NK-92 (cell line): ENCODE data around the gene C12orf76.
"Not testable (repeated sequence)": the region's sequence is repeated elsewhere in the genome, so short reads cannot be mapped to it uniquely, and the experiment has no call there.

Source experiments
- DNase-seq: peaks from one replicate; lab custom pipeline; 2025; ENCODE audit not compliant: unreplicated experiment; lab: John Stamatoyannopoulos, UW

Gene C12orf76

DNA sequence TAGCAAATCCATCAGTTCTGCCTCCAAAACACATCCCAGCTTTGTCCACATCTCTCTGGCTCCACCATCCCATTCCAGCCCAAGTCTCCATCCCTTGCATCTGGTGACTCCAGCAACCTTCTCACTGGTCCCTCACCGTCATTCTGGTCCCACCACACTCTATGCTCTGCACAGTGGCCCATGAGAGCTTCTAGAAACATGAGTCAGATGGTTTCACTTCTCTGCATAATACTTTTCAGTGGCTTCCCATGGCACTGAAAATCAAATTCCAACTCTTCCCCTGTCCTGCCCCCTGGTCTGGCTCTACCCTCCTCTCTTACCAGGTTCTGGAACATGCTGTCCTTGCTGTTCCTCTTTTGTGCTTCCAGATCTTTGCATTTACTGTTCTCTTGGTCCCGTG, 17.2 kb upstream of the C12orf76 start:
- no peak for DNase-seq

DNA sequence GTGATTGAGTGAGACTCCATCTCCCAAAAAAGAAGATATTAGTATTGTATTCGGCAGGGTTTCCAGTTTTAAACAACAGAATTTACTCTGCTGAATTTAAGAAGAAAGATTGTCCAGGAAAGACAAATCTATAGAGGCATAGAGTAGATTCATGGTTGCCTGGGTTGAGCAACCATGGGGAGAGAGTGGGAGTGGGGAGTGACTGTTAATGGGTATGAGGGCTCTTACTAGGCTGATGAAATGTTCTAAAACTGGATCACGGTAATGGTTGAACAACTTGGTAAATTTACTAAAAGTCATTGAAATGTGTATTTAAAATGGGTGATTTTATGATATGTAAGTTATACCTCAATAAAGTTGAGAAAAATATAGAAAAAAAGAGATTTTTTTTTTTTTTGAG, 13.9 kb upstream of the C12orf76 start:
- DNase-seq: no peak

DNA sequence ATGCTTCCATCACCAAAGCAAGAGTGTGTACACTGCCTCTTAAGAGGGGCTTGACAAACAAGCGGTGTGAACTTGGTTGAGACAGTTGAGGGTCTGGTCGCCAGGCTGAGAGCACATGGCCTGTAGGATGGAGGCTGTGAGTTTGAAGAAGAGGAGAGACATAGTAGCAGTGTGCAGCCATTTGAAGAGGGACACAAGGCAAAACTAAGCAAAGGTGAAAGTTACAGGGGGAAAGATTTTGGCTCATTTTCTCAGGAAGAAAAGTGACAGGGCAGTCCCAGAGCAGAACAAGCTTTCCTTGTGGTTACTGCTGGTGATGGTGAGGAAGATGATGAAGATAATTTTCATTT, 11.3 kb upstream of the C12orf76 start:
- DNase-seq: no peak

DNA sequence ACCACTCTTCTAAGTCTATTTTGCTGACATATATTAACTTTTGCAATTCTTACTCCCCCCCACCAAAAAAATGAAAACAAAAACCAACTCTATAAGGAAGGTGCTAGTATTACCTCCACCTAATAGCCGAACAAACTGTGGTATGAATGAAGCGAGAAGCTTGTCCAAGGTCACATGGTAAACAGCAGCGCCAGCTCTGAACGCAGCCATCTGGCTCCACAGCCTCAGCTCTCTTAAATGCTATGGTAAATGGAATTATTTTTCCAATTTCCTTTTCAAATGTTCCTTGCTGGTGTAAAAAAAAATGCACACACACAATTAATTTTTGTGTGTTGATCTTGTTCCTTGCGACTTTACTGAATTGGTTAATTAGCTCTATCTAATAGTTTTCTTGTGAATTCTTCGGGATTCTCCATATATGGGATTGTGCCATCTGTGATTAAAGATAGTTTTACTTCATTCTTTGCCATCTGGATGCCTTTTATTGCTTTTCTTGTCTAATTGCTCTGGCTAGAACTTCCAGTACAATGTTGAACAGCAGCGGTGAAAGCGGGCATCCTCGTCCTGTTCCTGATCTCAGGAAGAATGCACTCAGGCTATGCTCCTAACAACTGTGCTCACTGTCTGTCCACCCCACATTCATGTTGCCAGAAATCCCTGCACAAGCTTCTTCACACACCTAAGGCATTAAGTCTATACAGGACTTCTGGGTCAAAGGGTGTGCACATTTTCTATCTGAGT, 10.7 kb upstream of the C12orf76 start:
- no peak for DNase-seq

DNA sequence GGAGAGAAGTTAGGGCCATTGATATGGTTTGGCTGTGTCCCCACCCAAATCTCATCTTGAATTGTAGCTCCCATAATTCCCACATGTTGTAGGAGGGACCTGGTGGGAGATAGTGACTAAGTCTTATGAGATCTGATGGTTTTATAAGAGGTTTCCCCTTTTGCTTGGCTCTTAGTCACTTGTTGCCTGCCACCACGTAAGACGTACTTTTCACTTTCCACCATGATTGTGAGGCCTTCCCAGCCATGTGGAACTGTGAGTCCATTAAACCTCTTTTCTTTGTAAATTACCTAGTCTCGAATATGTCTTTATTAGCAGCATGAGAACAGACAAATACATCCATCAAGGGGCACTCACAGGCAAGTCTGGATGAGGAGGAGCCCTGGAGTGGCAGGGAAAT, 8.3 kb upstream of the C12orf76 start:
- not testable (repeated sequence) for DNase-seq

DNA sequence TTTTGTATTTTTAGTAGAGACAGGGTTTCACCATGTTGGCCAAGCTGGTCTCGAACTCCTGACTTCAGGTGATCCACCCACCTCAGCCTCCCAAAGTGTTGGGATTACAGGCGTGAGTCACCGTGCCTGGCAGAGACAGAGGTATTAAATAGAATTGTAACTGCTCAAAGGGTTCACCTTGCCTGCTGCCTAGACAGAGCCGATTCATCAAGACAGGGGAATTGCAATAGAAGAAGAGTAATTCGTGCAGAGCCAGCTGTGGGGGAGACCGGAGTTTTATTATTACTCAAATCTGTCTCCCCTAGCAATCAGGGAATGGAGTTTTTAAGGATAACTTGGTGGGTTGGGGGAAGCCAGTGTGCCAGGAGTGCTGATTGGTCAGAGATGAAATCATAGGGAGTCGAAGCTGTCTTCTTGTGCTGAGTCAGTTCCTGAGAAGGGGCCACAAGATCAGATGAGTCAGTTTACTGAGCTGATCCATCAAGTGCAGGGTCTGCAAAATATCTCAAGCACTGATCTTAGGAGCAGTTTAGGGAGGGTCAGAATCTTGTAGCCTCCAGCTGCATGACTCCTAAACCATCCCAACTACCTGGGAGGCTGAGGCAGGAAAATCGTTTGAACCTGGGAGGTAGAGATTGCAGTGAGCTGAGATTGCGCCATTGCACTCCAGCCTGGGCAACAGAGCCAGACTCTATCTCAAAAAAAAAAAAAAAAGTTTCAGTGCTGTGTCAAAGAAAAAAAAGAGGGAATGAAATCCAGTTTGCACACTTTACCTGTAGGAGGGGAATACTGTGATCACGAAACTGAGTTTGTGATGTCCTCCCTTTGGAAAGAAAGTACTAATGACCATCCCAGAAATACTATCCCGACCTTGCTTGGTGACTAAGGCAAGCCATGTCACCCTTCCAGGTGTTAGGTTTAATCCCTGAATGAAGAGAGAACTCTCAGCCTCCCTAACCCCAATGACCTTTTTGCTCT, 7.3 kb upstream of the C12orf76 start:
- DNase-seq: not testable (repeated sequence)

DNA sequence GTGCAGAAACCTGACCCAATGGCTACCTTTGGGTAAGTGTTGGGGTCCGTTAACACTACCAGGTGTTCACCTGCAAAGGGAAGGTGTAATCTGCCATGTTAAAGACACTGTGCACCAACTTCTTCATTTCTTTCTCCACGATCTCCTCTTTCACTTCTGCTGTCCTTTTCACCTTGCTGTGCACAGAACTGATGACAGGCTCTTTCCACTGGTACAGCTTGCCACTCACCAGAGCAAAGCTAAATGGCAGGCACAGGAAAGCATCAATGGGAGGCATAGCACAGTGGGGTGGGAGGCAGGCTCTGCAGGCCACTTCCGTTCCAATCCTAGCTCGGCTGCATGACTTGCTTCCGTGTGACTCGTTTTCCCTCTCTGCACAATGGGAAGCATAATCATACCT, 2.6 kb upstream of the C12orf76 start:
- no peak for DNase-seq

DNA sequence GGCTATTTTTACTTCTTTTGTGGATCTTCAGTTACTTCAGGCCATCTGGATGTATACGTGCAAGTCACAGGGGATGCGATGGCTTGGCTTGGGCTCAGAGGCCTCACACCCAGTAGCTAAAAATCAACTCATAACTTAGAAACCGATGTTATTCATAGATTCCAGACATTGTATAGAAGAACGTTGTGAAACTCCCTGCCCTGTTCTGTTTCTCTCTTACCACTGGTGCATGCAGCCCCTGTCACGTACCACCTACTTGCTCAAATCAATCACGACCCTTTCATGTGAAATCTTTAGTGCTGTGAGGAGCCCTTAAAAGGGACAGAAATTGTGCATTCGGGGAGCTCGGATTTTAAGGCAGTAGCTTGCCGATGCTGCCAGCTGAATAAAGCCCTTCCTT, 1.3 kb upstream of the C12orf76 start:
- DNase-seq: not testable (repeated sequence)

DNA sequence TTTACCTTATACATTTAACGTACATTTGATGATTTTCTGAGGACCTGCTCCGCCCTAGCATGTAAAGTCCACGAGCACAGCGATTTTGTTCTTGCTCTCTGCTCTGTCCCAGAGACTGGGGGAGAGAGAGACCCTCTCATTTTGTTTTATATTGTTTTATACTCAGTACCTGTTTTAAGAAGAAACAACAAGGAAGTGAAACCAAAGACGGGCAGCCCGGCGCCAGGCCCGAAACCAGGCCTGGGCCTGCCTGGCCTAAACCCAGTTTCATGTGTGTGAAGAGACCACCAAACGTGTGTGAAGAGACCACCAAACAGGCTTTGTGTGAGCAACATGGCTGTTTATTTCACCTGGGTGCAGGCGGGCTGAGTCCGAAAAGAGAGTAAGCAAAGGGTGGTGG, 712 bp upstream of the C12orf76 start:
- not testable (repeated sequence) for DNase-seq

DNA sequence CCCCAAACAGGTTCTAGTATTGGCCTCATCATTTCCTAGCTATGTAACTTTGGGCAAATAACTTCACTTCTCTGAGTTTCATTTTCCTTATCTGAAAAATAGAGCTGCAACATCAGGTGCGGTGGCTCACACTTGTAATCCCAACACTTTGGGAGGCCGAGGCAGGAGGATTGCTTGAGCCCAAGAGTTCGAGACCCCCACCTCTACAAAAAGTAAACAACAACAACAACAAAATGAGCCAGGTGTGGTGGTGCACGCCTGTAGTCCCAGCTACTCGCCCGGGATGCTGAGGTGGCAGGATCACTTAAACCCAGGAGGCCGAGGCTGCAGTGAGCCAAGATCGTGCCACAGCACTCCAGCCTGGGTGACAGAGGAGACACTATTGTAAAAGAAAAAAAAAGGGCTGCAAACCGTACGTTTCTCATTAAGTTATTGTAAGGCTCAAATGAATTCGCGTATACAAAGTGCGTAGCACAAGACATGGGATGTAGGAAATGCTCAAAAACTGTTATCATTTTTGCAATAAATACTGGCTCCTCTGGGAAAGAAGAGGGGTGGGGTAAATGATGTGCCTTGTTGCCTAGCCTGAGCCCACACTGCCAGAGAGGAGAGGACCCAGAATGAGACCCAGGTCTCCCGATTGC, 903 bp downstream of the C12orf76 start:
- no peak for DNase-seq

DNA sequence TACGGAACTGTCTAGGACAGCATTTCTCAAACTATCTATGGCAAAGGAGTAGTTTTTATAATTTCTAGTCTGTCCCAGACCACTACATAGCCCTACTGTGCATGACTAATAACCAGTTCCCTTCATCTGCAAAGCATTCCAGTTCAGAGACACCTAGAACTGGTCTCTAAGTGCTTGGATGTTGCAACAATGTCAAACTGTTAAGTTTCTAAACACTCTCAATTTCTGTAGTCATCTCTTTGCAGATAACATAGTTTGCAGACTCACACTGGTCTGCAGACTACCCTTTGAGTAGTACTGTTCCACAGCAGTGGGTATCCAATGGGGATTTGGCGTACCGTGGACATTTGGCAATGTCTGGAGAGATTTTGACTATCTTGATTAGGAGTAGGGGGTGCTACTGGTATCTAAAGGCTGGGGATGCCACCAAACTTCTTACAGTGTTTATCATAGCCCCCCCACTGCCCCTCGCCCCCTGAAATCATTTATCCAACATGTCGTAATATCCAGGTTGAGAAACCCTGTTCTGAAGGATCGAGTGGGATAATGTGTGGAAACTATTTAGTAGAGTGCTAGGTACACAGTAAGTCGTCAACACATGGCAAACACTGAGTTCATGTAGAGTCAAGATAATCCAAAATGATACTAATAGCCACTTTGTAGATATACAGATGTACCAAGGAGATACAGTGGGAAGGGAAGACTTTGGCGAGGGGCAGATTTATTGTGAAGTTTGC, 1.7 kb downstream of the C12orf76 start:
- DNase-seq: no peak

DNA sequence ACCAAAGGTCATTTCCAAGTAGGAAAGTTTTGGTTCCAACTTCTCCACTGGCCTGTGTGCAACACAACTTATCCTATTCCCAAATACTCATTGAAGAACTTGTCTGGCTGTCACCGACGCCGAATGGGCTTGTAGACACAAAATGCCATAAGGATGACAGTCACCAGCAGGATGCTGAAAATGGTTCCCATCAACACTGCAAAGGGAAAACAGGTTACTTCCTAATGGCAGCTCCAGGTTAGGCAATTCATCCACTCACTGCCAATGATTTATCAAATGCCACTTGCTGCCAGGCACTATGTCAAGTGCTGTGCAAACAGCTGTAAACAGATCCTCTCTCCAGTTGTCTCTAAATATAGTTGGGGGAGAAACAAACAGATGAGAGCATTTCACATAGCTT, 6.1 kb downstream of the C12orf76 start:
- no peak for DNase-seq

DNA sequence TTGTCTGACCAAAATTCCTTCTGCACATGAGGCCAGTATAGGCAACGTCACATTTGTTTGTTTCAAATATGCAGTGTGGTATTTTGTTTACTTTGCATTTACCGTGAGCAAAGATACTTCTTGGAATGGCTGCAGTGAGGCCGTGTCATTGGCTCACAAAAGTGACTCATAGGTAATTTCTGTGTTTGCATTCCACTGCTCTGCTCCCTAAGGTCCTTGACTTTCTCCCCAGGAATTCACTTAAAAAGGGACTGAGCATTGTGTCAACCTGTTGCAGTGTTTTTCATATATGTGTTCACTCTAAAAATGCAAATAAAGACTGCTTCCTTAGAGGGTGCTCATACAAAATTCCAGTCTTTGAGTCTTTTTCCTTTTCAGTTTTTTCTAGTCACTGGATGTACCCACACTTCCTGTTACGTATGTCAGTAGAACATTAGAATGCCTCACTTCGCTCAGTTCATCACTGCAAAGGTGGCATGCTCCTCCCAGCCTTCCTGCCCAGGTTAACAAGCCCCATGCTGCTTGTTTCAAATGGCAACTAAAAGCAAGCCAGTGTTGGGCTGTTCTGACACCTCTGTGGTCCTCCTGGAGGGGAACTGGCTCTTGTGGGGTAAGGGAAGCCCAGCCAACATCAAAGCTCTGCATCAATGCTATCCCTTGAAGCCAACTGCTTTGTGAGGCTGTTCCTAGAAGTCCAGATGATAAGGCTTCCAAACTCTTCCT, 9.1 kb downstream of the C12orf76 start:
- DNase-seq: no peak

DNA sequence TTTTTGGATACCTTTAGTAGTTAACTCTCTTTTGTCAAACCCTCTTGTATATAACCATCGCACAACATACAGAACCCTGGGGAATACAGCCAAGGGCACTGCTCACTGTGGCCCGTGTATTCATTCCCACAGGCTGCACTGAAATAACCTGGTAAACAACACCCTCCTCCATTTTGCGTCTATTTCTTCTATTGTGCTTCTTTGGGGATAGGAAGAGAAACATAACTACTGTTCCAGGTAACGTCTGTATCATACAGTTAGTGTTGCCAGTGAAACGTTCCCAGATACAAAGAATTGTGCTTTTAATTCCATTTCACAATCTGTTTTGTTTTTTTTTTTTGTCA, 9.6 kb downstream of the C12orf76 start:
- DNase-seq: no peak

DNA sequence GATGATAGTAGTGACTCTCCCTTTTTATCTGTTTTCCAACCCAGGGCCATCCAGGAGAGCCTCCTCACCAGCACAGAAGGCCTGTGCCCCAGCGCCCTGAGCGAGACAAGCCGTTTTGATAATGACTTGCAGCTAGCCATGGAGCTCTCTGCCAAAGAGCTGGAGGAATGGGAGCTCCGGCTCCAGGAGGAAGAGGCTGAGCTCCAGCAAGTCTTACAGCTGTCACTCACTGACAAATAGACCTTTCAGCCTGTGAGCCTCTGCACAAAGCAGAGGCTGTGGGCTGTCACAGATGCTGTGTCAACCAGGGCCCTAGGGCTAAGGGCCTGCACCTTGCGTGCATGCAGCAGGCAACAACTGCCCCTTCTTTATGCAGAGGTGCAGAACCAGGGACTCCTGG, 11.0 kb downstream of the C12orf76 start:
- no peak for DNase-seq

DNA sequence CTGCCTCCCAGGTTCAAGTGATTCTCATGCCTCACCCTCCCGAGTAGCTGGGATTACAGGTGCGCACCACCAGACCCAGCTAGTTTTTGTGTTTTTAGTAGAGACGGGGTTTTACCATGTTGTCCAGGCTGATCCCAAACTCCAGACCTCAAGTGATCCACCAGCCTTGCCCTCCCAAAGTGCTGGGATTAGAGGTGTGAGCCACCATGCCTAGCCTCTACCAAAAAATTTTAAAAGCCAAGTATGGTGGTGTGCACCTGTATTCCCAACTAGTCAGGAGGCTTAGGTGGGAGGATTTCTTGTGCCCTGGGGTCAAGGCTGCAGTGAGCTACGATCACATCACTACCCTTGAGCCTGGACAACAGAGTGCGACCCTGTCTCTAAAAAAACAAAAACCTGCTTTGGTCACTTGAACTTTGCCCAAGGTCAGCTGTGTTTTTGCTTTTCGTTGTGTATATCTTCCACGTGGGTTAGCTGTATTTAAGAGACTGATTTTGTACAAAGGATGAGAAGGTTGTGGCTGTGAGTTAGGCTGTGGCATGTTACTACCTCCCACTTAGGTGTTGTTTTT, 12.7 kb downstream of the C12orf76 start:
- no peak for DNase-seq

DNA sequence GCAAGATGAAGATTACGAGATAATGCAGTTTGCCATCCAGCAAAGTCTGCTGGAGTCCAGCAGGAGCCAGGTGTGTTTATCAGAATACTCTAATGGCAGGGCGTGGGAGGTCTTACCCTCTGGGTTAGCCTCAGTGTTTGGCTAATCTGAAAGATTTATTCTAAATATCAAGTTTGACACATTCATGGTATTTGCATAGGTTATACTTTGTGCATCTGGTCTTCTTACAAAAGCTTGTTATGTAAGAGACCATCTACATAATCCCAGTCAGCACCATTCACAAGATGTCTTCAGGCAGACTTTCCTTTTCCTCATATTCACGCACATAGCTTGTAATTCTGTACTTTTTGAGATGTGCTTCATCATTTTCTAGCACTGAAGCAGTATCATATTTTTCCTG, 14.4 kb downstream of the C12orf76 start:
- DNase-seq: no peak

DNA sequence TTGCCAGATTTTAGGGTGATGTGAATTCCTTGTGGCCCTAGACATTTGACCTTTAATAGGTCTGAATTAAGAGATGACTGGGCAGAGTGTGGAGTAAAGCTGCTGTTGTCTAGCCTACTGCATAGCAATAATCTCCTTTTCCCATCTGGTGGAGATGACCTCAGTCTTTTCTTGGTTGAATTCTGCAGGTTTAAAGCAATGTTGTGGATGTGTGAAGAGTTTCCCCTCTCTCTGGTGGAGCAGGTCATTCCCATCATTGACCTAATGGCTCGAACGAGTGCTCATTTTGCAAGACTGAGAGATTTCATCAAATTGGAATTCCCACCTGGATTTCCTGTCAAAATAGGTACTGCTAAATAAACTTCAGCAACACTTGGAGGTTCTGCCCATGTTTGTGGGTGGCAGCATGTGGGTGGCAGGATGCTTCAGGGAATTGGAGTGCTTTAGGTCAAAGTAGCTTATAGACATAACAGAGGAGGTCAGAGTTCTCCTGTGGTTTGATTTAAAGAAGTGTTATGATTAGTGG, 19.0 kb downstream of the C12orf76 start:
- no peak for DNase-seq

DNA sequence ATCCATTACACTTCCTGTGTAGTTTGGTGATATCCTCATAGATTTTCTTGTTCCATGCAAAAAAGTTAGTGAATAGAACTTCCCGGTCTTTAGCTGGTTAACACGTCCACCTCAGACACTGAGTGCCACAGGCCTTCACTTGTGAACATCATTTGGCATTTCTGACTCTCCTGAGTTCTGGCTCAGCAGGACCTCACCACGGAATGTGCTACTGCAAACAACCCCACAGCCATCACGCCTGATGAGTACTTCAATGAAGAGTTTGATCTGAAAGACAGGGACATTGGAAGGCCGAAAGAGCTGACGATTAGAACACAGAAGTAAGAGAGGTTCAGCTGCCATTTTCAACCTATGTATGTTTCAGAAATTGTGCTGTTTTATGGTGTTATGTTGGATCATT, 20.0 kb downstream of the C12orf76 start:
- no peak for DNase-seq

DNA sequence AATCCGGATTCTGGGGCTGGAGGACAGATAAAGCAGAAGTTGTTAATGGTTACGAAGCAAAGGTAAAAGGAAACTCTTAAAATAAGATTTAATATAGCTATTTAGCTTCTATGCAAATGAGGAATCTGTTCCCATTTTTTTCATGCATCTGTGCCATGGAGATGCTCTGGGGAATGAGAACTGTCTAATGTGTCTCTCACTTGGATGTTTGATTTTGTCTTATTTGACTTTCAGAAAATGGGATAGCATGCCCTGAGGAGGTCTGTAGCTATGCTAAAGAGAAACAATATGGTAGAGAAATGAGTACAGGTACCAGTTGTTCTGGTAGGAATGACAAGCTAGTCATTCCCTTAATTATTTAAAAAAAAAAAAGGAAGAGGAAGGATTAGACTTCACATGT, 24.3 kb downstream of the C12orf76 start:
- no peak for DNase-seq
